Measurements from ENCODE around the gene LRIT1. TPM values are rescaled to one million over a fixed set of nuclear protein-coding genes. Genes with fewer than 3 reads are reported as not detected.

The LRIT1 gene
- total RNA-seq, 1 experiment from 2014 or later = not detected

GRCh38 chr10:84208023-84208422 lies 33.3 kb downstream of the LRIT1 start:
- Mint-ChIP-seq H3K27me3 (ENCODE audit: low read depth) (no peaks in the 10 kb centered on the region), H3K36me3 (no peaks in the 10 kb centered on the region), H3K27ac (no peak overlapping the region), H3K9me3 (no peaks in the 10 kb centered on the region), H3K4me3 (no peak overlapping the region), H3K4me1 (no peaks in the 10 kb centered on the region)
- ChIA-PET CTCF (interaction anchor here (0.9 to 9.2 kb wide), 4 partner anchors 29 to 181 kb away, joined by 3 to 75 read pairs (median 4); no protein-coding TSS in a partner anchor), POLR2A (no interaction called here)
- TF ChIP-seq HMGXB4 (CRISPR knock-in tag; IDR thresholded peaks at IDR 0.05) (no peak), ZNF416 (CRISPR knock-in tag; IDR thresholded peaks at IDR 0.05) (no peak), CTCF (IDR thresholded peaks at IDR 0.05) (no peak), SOX15 (CRISPR knock-in tag; IDR thresholded peaks at IDR 0.05) (no peak), RELA (CRISPR knock-in tag; IDR thresholded peaks at IDR 0.05; ENCODE audit: borderline replicate concordance) (no peak), CBFB (CRISPR knock-in tag; IDR thresholded peaks at IDR 0.05; ENCODE audit: low read depth) (no peak), ELF4 (CRISPR knock-in tag; IDR thresholded peaks at IDR 0.05; ENCODE audit: low read depth) (no peak), AFF4 (CRISPR knock-in tag; IDR thresholded peaks at IDR 0.05; ENCODE audit: borderline replicate concordance) (no peak), ZMAT4 (CRISPR knock-in tag; IDR thresholded peaks at IDR 0.05) (no peak), ATF2 (CRISPR knock-in tag; IDR thresholded peaks at IDR 0.05; ENCODE audit: borderline replicate concordance, low read depth) (no peak), ARID4B (CRISPR knock-in tag; IDR thresholded peaks at IDR 0.05; ENCODE audit: borderline replicate concordance) (no peak), E2F5 (CRISPR knock-in tag; IDR thresholded peaks at IDR 0.05) (no peak)
- DNase-seq (ENCODE audit: low spot score) (no peak), ATAC-seq (no peak)
